HCT116 (cell line): ENCODE data around the gene MEGF6. TPM values are rescaled to one million over a fixed set of nuclear protein-coding genes. Genes with fewer than 3 reads are reported as not detected.

Experiments
- ATAC-seq: fragments of 200-7000 bp; cut with Tn5 transposase; 2 replicates; pipeline ENCODE4 v1.9.1; 2020; ENCODE audit warnings: mild to moderate bottlenecking, moderate library complexity
- BruUV-seq: library from RNA; stranded (reverse); fragments of 400-500 nt; replicated peaks from 2 replicates; lab custom pipeline; 2021; lab: Mats Ljungman, UMichigan
- CTCF ChIA-PET: fragments of 300-600 bp; sonication (Branson Sonifier 250); formaldehyde crosslinking; loops from one replicate; lab custom pipeline; 2021; ENCODE audit warnings: antibody characterized with exemption; lab: Charles Lee
- POLR2A ChIA-PET: fragments of 300-600, 350-600 bp; sonication (Branson Sonifier 250); formaldehyde crosslinking; loops from one replicate; lab custom pipeline; 2021; ENCODE audit warnings: antibody characterized with exemption; lab: Charles Lee
- RAD21 ChIA-PET, 2 experiments: fragments of 300-600 bp; sonication (Branson Sonifier 250); formaldehyde crosslinking; loops; one replicate each; lab custom pipeline; 2023; ENCODE audit warnings: low total read pairs in 2 of 2; ENCODE audit not compliant: uncharacterized antibody in 2 of 2, unreplicated experiment in 2 of 2, low non-redundant PET in 1 of 2; lab: Charles Lee
- DNase-seq: peaks from one replicate; pipeline ENCODE4 v3.0.0-alpha.2; 2010; ENCODE audit warnings: low read depth, low spot score
- H2AFZ ChIP-seq: fragments of 200-600 bp; shearing (Covaris generic), sonication (generic); 2 replicates; pipeline ENCODE4 v1.6.1; 2017; ENCODE audit warnings: low read depth, mixed run types, mixed read lengths, antibody characterized with exemption, low read length; ENCODE audit not compliant: poor library complexity, severe bottlenecking
- H3K27ac ChIP-seq: 2 replicates; pipeline ENCODE4 v1.5.1; 2012; ENCODE audit warnings: low read depth, low read length
- H3K27me3 ChIP-seq: fragments of 200-600 bp; sonication (generic); 2 replicates; pipeline ENCODE4 v1.6.1; 2016; ENCODE audit warnings: mixed run types, low read length, mixed read lengths; ENCODE audit not compliant: insufficient read depth
- H3K36me3 ChIP-seq, 2 experiments: fragments of 200-500 bp in 1 of 2; fragments of 200-600 bp in 1 of 2; sonication (Bioruptor generic) in 1 of 2; sonication (generic) in 1 of 2; 2 replicates each; pipeline versions ENCODE4 v1.5.1 to v1.6.1; 2014 to 2016; ENCODE audit warnings: low read length in 2 of 2, inconsistent platforms in 1 of 2, mixed read lengths in 1 of 2, mixed run types in 1 of 2; ENCODE audit not compliant: insufficient read depth in 2 of 2, control insufficient read depth in 1 of 2
- H3K4me1 ChIP-seq, 2 experiments: fragments of 200-600 bp in 1 of 2; sonication (generic) in 1 of 2; 2 replicates each; pipeline versions ENCODE4 v1.5.1 to v1.6.1; 2012 to 2017; ENCODE audit warnings: low read length in 2 of 2, inconsistent platforms in 1 of 2, mild to moderate bottlenecking in 1 of 2, mixed read lengths in 1 of 2, mixed run types in 1 of 2, moderate library complexity in 1 of 2; ENCODE audit not compliant: insufficient read depth in 2 of 2, control insufficient read depth in 1 of 2
- H3K4me2 ChIP-seq: fragments of 200-600 bp; sonication (generic); 2 replicates; pipeline ENCODE4 v1.6.1; 2017; ENCODE audit warnings: mixed run types, low read length, mixed read lengths
- H3K4me3 ChIP-seq, 2 experiments: fragments of 200-600 bp in 1 of 2; sonication (generic) in 1 of 2; replicated peaks in 1 of 2; 2 replicates each; pipeline ENCODE4 v1.5.1; 2011 to 2016; ENCODE audit warnings: low read length in 2 of 2, control low read depth in 1 of 2, low read depth in 1 of 2, mild to moderate bottlenecking in 1 of 2, mixed read lengths in 1 of 2, mixed run types in 1 of 2
- H3K79me2 ChIP-seq: fragments of 200-600 bp; sonication (generic); 2 replicates; pipeline ENCODE4 v1.6.1; 2017; ENCODE audit warnings: mild to moderate bottlenecking, mixed run types, low read length, moderate library complexity, mixed read lengths; ENCODE audit not compliant: insufficient read depth
- H3K9ac ChIP-seq: fragments of 200-600 bp; sonication (generic); 2 replicates; pipeline ENCODE4 v1.6.1; 2016; ENCODE audit warnings: low read length, mixed read lengths
- H3K9me2 ChIP-seq: fragments of 200-600 bp; sonication (generic), shearing (Covaris generic); 2 replicates; pipeline ENCODE4 v1.6.1; 2017; ENCODE audit warnings: mixed run types, mild to moderate bottlenecking, moderate library complexity; ENCODE audit not compliant: insufficient read depth
- H3K9me3 ChIP-seq, 2 experiments: fragments of 200-500 bp in 1 of 2; fragments of 200-600 bp in 1 of 2; sonication (Bioruptor generic) in 1 of 2; sonication (generic) in 1 of 2; 2 replicates each; pipeline ENCODE4 v1.6.1; 2014 to 2017; ENCODE audit warnings: low read length in 2 of 2, mixed read lengths in 2 of 2, inconsistent platforms in 1 of 2, low read depth in 1 of 2, mild to moderate bottlenecking in 1 of 2, mixed run types in 1 of 2, moderate library complexity in 1 of 2; ENCODE audit not compliant: control insufficient read depth in 1 of 2, insufficient read depth in 1 of 2
- H4K20me1 ChIP-seq: fragments of 200-600 bp; sonication (generic), shearing (Covaris generic); 2 replicates; pipeline ENCODE4 v1.6.1; 2017; ENCODE audit warnings: mixed run types, mild to moderate bottlenecking, moderate library complexity; ENCODE audit not compliant: insufficient read depth
- CBX3 ChIP-seq: IDR thresholded peaks from 2 replicates; pipeline ENCODE4 v1.6.1; 2012; ENCODE audit warnings: low read depth
- CEBPB ChIP-seq: IDR thresholded peaks from 2 replicates; pipeline ENCODE4 v1.6.1; 2012; ENCODE audit warnings: low read depth
- ELF1 ChIP-seq: IDR thresholded peaks from 2 replicates; pipeline ENCODE4 v1.6.1; 2012; ENCODE audit warnings: low read depth, borderline replicate concordance
- EZH2 ChIP-seq: fragments of 200-600 bp; sonication (generic); IDR thresholded peaks from 2 replicates; pipeline ENCODE4 v1.6.1; 2017; ENCODE audit warnings: antibody characterized with exemption, mixed run types
- EZH2phosphoT487 ChIP-seq: fragments of 200-600 bp; IDR thresholded peaks from 2 replicates; pipeline ENCODE4 v1.6.1; 2018; ENCODE audit warnings: antibody characterized with exemption, borderline replicate concordance
- POLR2AphosphoS5 ChIP-seq: IDR thresholded peaks from 2 replicates; pipeline ENCODE4 v1.6.1; 2011; ENCODE audit warnings: mild to moderate bottlenecking, low read depth, low read length, moderate library complexity
- SIN3A ChIP-seq: IDR thresholded peaks from 2 replicates; pipeline ENCODE4 v1.6.1; 2012; ENCODE audit warnings: low read depth
- SP1 ChIP-seq: IDR thresholded peaks from 2 replicates; pipeline ENCODE4 v1.6.1; 2012; ENCODE audit warnings: low read depth
- SRF ChIP-seq: IDR thresholded peaks from 2 replicates; pipeline ENCODE4 v1.6.1; 2012; ENCODE audit warnings: low read depth
- TCF7L2 ChIP-seq: IDR thresholded peaks from 2 replicates; pipeline ENCODE4 v1.7.0; 2011; ENCODE audit warnings: borderline replicate concordance, inconsistent platforms; ENCODE audit not compliant: insufficient read depth, insufficient read length; ENCODE audit errors: extremely low read depth
- ZNF274 ChIP-seq: fragments of 200-500 bp; sonication (Bioruptor generic); IDR thresholded peaks from 2 replicates; pipeline ENCODE4 v1.6.1; 2014; ENCODE audit warnings: mild to moderate bottlenecking, low read depth, low read length, inconsistent platforms
- intact Hi-C: fragments of 100-400 bp; cut with micrococcal nuclease; formaldehyde crosslinking; loops from 2 replicates; pipeline ENCODE4 v1.10.0; 2022
- total RNA-seq: library from RNA; stranded (reverse); gene quantifications from one replicate; pipeline ENCODE4 v1.2.1, GENCODE V29; 2021; ENCODE audit not compliant: unreplicated experiment
- TF ChIP-seq, protein P1 (sequence below): IDR thresholded peaks from 2 replicates; pipeline ENCODE4 v1.6.1; 2012
- TF ChIP-seq, protein P2 (sequence below), 3 experiments: fragments of 200-600 bp in 1 of 3; sonication (generic) in 1 of 3; IDR thresholded peaks in 2 of 3; conservative IDR thresholded peaks in 1 of 3; 2 replicates each; pipeline ENCODE4 v1.5.1; 2012 to 2017; ENCODE audit warnings: low read depth in 2 of 3, low read length in 2 of 3, antibody characterized with exemption in 1 of 3, borderline replicate concordance in 1 of 3, control low read depth in 1 of 3, mild to moderate bottlenecking in 1 of 3, mixed read lengths in 1 of 3, mixed run types in 1 of 3, moderate library complexity in 1 of 3; ENCODE audit not compliant: insufficient read depth in 1 of 3
- TF ChIP-seq, protein P3 (sequence below): IDR thresholded peaks from 2 replicates; pipeline ENCODE4 v1.6.1; 2012
- TF ChIP-seq, protein P4 (sequence below): IDR thresholded peaks from 2 replicates; pipeline ENCODE4 v1.6.1; 2011; ENCODE audit warnings: mild to moderate bottlenecking, low read length, moderate library complexity; ENCODE audit not compliant: insufficient replicate concordance; ENCODE audit errors: extremely low read depth

Gene MEGF6
- total RNA-seq, 1 experiment from 2014 or later: 47.6 TPM

DNA sequence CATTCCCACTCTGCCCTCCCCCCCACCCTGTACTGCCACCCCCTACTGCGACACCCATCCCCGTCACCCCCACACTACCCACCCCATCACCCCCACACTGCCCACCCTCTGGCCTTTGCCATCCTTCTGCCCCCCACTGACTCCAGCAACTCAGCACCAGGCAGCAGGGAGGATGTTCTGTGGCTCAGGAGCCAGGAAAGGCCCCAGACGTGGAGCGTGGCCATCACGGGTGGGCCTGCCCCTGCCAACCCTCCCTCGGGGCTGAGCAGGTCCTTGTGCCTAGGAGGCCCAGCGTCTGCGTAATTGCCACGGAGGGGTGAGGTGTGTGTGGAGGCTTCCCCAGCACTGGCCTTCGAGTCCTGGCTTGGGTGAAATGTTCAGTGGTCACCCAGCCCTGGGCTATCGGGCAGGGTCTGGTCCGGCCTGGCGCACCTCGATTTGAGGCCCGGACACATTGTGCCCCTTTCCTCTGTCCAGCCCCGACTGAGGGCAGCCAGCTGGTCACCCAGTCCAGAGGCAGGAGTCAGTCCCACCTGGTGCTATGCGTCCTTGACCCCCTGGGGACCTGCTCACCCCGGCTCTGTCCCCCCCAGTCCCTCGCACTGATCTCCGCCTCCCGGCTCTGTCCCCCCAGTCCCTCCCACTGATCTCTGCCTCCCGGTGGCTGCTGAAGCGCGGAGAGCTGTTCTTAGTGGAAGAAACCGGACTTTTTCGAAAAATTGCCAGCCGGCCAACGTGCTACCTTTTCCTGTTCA is 133.9 kb downstream of the MEGF6 start:
- no peak overlapping the region for H3K4me3 ChIP-seq
- peaks cover 0 to 3% of the 10 kb centered on the region in 2 experiments; a peak in 1 of 4 replicates for H3K36me3 ChIP-seq
- H3K4me1 ChIP-seq: peaks cover 6 to 11% of the 10 kb centered on the region in 2 experiments; a peak in 3 of 4 replicates
- DNase-seq (no peak), ATAC-seq (no peak)
- no peaks in the 10 kb centered on the region for H3K9me3 ChIP-seq
- intact Hi-C loops: no loop called here
- no peaks in the 10 kb centered on the region for H4K20me1 ChIP-seq
- no peak overlapping the region for H3K4me2 ChIP-seq
- no peaks in the 10 kb centered on the region for H3K79me2 ChIP-seq
- ChIA-PET RAD21 (no interaction called here), POLR2A (no interaction called here), CTCF (no interaction called here)
- no peak overlapping the region for H3K27ac ChIP-seq
- no peak for TF ChIP-seq SIN3A
- TF ChIP-seq CBX3: no peak
- no peak for TF ChIP-seq ZNF274
- TF ChIP-seq CEBPB: no peak
- TF ChIP-seq SRF: no peak
- TF ChIP-seq, protein P1, sequence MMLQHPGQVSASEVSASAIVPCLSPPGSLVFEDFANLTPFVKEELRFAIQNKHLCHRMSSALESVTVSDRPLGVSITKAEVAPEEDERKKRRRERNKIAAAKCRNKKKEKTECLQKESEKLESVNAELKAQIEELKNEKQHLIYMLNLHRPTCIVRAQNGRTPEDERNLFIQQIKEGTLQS: no peak
- TF ChIP-seq ELF1: no peak
- TF ChIP-seq, protein P2, sequence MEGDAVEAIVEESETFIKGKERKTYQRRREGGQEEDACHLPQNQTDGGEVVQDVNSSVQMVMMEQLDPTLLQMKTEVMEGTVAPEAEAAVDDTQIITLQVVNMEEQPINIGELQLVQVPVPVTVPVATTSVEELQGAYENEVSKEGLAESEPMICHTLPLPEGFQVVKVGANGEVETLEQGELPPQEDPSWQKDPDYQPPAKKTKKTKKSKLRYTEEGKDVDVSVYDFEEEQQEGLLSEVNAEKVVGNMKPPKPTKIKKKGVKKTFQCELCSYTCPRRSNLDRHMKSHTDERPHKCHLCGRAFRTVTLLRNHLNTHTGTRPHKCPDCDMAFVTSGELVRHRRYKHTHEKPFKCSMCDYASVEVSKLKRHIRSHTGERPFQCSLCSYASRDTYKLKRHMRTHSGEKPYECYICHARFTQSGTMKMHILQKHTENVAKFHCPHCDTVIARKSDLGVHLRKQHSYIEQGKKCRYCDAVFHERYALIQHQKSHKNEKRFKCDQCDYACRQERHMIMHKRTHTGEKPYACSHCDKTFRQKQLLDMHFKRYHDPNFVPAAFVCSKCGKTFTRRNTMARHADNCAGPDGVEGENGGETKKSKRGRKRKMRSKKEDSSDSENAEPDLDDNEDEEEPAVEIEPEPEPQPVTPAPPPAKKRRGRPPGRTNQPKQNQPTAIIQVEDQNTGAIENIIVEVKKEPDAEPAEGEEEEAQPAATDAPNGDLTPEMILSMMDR (IDR thresholded peaks at IDR 0.05 in 2 of 3, conservative IDR thresholded peaks at IDR 0.05 in 1 of 3; ENCODE audit: borderline replicate concordance in 1 of 3, insufficient read depth in 1 of 3, low read depth in 2 of 3, low read length in 2 of 3): no peak
- no peak for TF ChIP-seq EZH2phosphoT487
- TF ChIP-seq SP1: no peak
- TF ChIP-seq, protein P3, sequence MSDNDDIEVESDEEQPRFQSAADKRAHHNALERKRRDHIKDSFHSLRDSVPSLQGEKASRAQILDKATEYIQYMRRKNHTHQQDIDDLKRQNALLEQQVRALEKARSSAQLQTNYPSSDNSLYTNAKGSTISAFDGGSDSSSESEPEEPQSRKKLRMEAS: no peak
- TF ChIP-seq EZH2: no peak
- TF ChIP-seq TCF7L2: no peak
- no peak for TF ChIP-seq POLR2AphosphoS5
- TF ChIP-seq, protein P4, sequence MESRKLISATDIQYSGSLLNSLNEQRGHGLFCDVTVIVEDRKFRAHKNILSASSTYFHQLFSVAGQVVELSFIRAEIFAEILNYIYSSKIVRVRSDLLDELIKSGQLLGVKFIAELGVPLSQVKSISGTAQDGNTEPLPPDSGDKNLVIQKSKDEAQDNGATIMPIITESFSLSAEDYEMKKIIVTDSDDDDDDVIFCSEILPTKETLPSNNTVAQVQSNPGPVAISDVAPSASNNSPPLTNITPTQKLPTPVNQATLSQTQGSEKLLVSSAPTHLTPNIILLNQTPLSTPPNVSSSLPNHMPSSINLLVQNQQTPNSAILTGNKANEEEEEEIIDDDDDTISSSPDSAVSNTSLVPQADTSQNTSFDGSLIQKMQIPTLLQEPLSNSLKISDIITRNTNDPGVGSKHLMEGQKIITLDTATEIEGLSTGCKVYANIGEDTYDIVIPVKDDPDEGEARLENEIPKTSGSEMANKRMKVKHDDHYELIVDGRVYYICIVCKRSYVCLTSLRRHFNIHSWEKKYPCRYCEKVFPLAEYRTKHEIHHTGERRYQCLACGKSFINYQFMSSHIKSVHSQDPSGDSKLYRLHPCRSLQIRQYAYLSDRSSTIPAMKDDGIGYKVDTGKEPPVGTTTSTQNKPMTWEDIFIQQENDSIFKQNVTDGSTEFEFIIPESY: no peak
- H3K27me3 ChIP-seq: no peaks in the 10 kb centered on the region
- no peak overlapping the region for H2AFZ ChIP-seq
- no peak overlapping the region for H3K9ac ChIP-seq
- no TSS peak for BruUV-seq
- H3K9me2 ChIP-seq: no peaks in the 10 kb centered on the region
